Body of pancreas (tissue), 4 donors: ENCODE results near the gene RGS7BP.

Source experiments
- POLR2A ChIP-seq, 3 donors: fragments of 450-650 bp; IDR thresholded peaks; one replicate each; pipeline ENCODE4 v1.6.1; 2016; ENCODE audit warnings: antibody characterized with exemption in 3 of 3, mild to moderate bottlenecking in 2 of 3
- TF ChIP-seq, protein P1 (sequence below), 7 experiments: fragments of 450-650 bp in 4 of 7; fragments of 200-600 bp in 3 of 7; sonication (generic) in 3 of 7; IDR thresholded peaks; one replicate each; pipeline ENCODE4 v1.5.1; 2016 to 2019; ENCODE audit warnings: antibody characterized with exemption in 7 of 7

DNA sequence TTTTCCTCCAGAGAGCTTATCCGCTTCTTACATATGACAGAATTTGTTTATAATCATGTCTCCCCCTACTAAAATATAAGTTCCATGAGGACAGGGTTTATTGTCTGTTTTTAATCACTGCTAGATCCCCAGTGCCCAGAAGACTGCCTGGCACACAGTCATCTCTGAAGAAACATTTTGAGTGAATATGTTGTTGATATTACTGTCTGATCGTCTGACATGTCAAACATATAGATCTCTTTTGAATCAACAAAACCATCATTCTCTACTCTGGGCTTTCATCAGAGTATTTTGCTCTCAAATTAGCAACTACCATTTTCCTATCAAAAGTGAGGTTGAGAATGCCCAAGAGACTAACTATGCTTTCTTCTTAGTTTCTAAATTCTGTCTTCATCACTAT lies 117.2 kb downstream of the RGS7BP start:
- TF ChIP-seq, protein P1, sequence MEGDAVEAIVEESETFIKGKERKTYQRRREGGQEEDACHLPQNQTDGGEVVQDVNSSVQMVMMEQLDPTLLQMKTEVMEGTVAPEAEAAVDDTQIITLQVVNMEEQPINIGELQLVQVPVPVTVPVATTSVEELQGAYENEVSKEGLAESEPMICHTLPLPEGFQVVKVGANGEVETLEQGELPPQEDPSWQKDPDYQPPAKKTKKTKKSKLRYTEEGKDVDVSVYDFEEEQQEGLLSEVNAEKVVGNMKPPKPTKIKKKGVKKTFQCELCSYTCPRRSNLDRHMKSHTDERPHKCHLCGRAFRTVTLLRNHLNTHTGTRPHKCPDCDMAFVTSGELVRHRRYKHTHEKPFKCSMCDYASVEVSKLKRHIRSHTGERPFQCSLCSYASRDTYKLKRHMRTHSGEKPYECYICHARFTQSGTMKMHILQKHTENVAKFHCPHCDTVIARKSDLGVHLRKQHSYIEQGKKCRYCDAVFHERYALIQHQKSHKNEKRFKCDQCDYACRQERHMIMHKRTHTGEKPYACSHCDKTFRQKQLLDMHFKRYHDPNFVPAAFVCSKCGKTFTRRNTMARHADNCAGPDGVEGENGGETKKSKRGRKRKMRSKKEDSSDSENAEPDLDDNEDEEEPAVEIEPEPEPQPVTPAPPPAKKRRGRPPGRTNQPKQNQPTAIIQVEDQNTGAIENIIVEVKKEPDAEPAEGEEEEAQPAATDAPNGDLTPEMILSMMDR (IDR thresholded peaks at IDR 0.05) = no peak
- no peak for TF ChIP-seq POLR2A (IDR thresholded peaks at IDR 0.05)
